K562 (cell line): ENCODE data around the gene OR51V1. TPM values are rescaled to one million over a fixed set of nuclear protein-coding genes. Genes with fewer than 3 reads are reported as not detected.

Source experiments
- CLOCK ChIP-seq: fragments of 250-450 bp; sonication (Bioruptor Pico); IDR thresholded peaks from 2 replicates; pipeline ENCODE4 v1.4.0; 2020; ENCODE audit warnings: mild to moderate bottlenecking, moderate library complexity, borderline replicate concordance
- HSF4 ChIP-seq: fragments of 250-450 bp; sonication (Bioruptor Pico); IDR thresholded peaks from 2 replicates; pipeline ENCODE4 v2.1.2; 2022; ENCODE audit warnings: mild to moderate bottlenecking, moderate library complexity, borderline replicate concordance
- KLF16 ChIP-seq: IDR thresholded peaks from 2 replicates; pipeline ENCODE4 v1.6.1; 2016; ENCODE audit warnings: antibody characterized with exemption
- PHB2 ChIP-seq: fragments of 450-650 bp; IDR thresholded peaks from 2 replicates; pipeline ENCODE4 v1.6.1; 2017; ENCODE audit warnings: low read depth
- POLR2AphosphoS2 ChIP-seq: IDR thresholded peaks from 2 replicates; pipeline ENCODE4 v1.6.1; 2012; ENCODE audit warnings: low read length, improper control_type of control experiment
- SREBF1 ChIP-seq: fragments of 150-350 bp; IDR thresholded peaks from 2 replicates; pipeline ENCODE4 v1.6.1; 2014; ENCODE audit warnings: antibody characterized with exemption, low read depth, low read length, borderline replicate concordance
- ZFP91 ChIP-seq: sonication (generic); formaldehyde crosslinking; IDR thresholded peaks from 2 replicates; pipeline ENCODE4 v1.8.0; 2022; ENCODE audit warnings: mild to moderate bottlenecking, missing genetic modification reagents
- ZFPM2 ChIP-seq: fragments of 250-450 bp; sonication (Bioruptor Pico); IDR thresholded peaks from 2 replicates; pipeline ENCODE4 v1.5.1; 2022; ENCODE audit warnings: mild to moderate bottlenecking
- ZNF175 ChIP-seq: fragments of 200-800 bp; sonication (Bioruptor generic); IDR thresholded peaks from 2 replicates; pipeline ENCODE4 v1.6.1; 2016; ENCODE audit warnings: low read depth, mild to moderate bottlenecking, missing genetic modification characterization, missing compliant biosample characterization
- ZNF318 ChIP-seq, 2 experiments: fragments of 450-650 bp; IDR thresholded peaks; 2 replicates each; pipeline ENCODE4 v1.6.1; 2016; ENCODE audit warnings: mild to moderate bottlenecking in 2 of 2, borderline replicate concordance in 1 of 2, low read depth in 1 of 2, moderate library complexity in 1 of 2
- ZNF518B ChIP-seq: fragments of 250-450 bp; sonication (Bioruptor Pico); IDR thresholded peaks from 2 replicates; pipeline ENCODE4 v1.5.0; 2021; ENCODE audit warnings: mild to moderate bottlenecking, moderate library complexity
- ZNF644 ChIP-seq: fragments of 200-800 bp; sonication (Bioruptor generic); IDR thresholded peaks from 2 replicates; pipeline ENCODE4 v1.6.1; 2016; ENCODE audit warnings: low read depth, missing genetic modification characterization, missing compliant biosample characterization
- polyA plus RNA-seq, 8 experiments: library from polyadenylated mRNA; depleted of rRNA in 4 of 8; stranded (reverse) in 5 of 8; unstranded in 3 of 8; fragments of >200 nt; fragmentation: Nextera tagmentation in 2 of 8; fragmentation: Illumina TruSeq in 1 of 8; extraction: Ambion mirVana in 2 of 8; extraction: Trizol in 1 of 8; gene quantifications; 2 replicates each; pipeline versions ENCODE4 v1.2.1 to v1.2.3, GENCODE V29; 2011 to 2014; ENCODE audit warnings: inconsistent platforms in 1 of 8, missing spikeins in 1 of 8
- total RNA-seq, 7 experiments: library from RNA; depleted of rRNA in 6 of 7; stranded (reverse); fragments of >200 nt in 6 of 7; fragmentation: Illumina TruSeq in 2 of 7; extraction: Trizol in 2 of 7; gene quantifications; 2 replicates each; pipeline versions ENCODE4 v1.2.1 to v1.2.3, GENCODE V29; 2011 to 2021; ENCODE audit warnings: low replicate concordance in 1 of 7

Gene OR51V1
- total and polyA plus RNA-seq, 9 of the 15 experiments (the other 6 are each of a cell fraction or from before 2014, with no cell fraction given), result not detected

GRCh38 chr11:5225480-5225871 is 25.0 kb upstream of the OR51V1 start (continued):
- no peak for TF ChIP-seq ZNF318 (IDR thresholded peaks at IDR 0.05; ENCODE audit: borderline replicate concordance in 1 of 2, low read depth in 1 of 2)
- TF ChIP-seq ZNF518B (CRISPR knock-in tag), result no peak
- TF ChIP-seq ZFPM2 (CRISPR knock-in tag), result no peak
- no peak for TF ChIP-seq ZFP91 (CRISPR knock-in tag)
- TF ChIP-seq ZNF175 (CRISPR knock-in tag), result no peak
- TF ChIP-seq PHB2, result no peak
- TF ChIP-seq HSF4 (CRISPR knock-in tag), result no peak
- TF ChIP-seq POLR2AphosphoS2, result no peak
- no peak for TF ChIP-seq KLF16
- TF ChIP-seq ZNF644, result no peak
- TF ChIP-seq CLOCK (CRISPR knock-in tag), result no peak
- no peak for TF ChIP-seq SREBF1
